Naive B cell (primary cell): ENCODE data around the gene CDH24. TPM values are rescaled to one million over a fixed set of nuclear protein-coding genes. Genes with fewer than 3 reads are reported as not detected.

Source experiments
- ATAC-seq, 2 donors: fragments of 150-1000 bp; cut with Tn5 transposase; 2 replicates each; pipeline ENCODE4 v1.10.0; 2021; ENCODE audit warnings: low read depth in 2 of 2, mild to moderate bottlenecking in 2 of 2, moderate library complexity in 2 of 2
- DNase-seq: peaks from one replicate; pipeline ENCODE4 v3.0.0; 2022
- H3K27ac Mint-ChIP-seq, 6 donors: one replicate each; pipeline ENCODE4 v1.8.0; 2020 to 2022; ENCODE audit warnings: mild to moderate bottlenecking in 6 of 6, mixed read lengths in 6 of 6, moderate library complexity in 5 of 6, inconsistent platforms in 2 of 6
- H3K27me3 Mint-ChIP-seq, 3 donors: one replicate each; pipeline ENCODE4 v1.8.0; 2021 to 2022; ENCODE audit warnings: mixed read lengths in 3 of 3, mild to moderate bottlenecking in 1 of 3
- H3K36me3 Mint-ChIP-seq, 2 donors: one replicate each; pipeline ENCODE4 v1.8.0; 2020 to 2022; ENCODE audit warnings: mixed read lengths in 2 of 2, inconsistent platforms in 1 of 2, mild to moderate bottlenecking in 1 of 2
- H3K4me1 Mint-ChIP-seq, 3 donors: one replicate each; pipeline ENCODE4 v1.8.0; 2020 to 2022; ENCODE audit warnings: mixed read lengths in 3 of 3, inconsistent platforms in 1 of 3, mild to moderate bottlenecking in 1 of 3, moderate library complexity in 1 of 3
- H3K4me3 Mint-ChIP-seq, 8 donors: one replicate each; pipeline ENCODE4 v1.8.0; 2020 to 2022; ENCODE audit warnings: mild to moderate bottlenecking in 8 of 8, mixed read lengths in 8 of 8, moderate library complexity in 8 of 8, inconsistent platforms in 2 of 8
- H3K9me3 Mint-ChIP-seq, 7 donors: one replicate each; pipeline ENCODE4 v1.8.0; 2020 to 2022; ENCODE audit warnings: mixed read lengths in 7 of 7, mild to moderate bottlenecking in 5 of 7, inconsistent platforms in 2 of 7, moderate library complexity in 1 of 7
- polyA plus RNA-seq, 6 donors: library from polyadenylated mRNA; unstranded; fragments of 300-500 nt; fragmentation: Illumina TruSeq; gene quantifications; one replicate each; pipeline ENCODE4 v1.2.3, GENCODE V29; 2021; ENCODE audit warnings: low read depth in 6 of 6

Gene CDH24
- polyA plus RNA-seq, 6 donors from 2014 or later = 0.18 to 0.97 (median 0.39) TPM; not detected in 2

GRCh38 chr14:23052671-23053070, 4.6 kb downstream of the CDH24 start:
- Mint-ChIP-seq H3K27ac (no peak overlapping the region), H3K4me3 (no peak overlapping the region), H3K27me3 (peaks cover 0 to under 1% (median 0%) of the 10 kb centered on the region in 3 donors), H3K36me3 (no peaks in the 10 kb centered on the region), H3K4me1 (peaks cover 14 to 17% (median 15%) of the 10 kb centered on the region in 3 donors), H3K9me3 (no peaks in the 10 kb centered on the region)
- ATAC-seq (no peak), DNase-seq (no peak)

DNA sequence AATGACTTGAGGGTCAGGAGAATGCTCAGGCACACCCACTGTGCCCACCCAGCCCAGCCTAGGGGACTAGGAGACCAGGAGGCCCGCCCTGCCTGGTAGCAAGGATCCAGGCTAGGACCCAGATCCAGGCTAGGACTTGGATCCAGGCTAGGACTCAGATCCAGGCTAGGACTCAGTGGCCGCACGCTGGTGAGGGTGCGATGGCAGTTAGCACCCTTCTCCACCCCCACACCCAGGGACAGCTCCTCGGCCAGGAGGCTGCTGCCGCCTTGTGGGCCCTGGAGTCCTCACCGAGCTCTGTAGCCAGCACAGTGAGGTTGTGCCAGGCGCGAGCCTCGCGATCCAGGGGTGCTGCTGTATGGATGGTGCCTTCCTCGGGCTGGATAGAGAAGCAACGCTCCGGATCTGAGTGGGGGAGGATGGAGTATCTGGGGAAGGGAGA, 5.1 kb downstream of the CDH24 start:
- Mint-ChIP-seq H3K4me3 (no peak overlapping the region), H3K36me3 (no peaks in the 10 kb centered on the region), H3K27me3 (peaks cover 0 to 5% (median 0%) of the 10 kb centered on the region in 3 donors), H3K9me3 (peaks cover 0 to 1% (median 0%) of the 10 kb centered on the region in 7 donors), H3K4me1 (peaks cover 14 to 16% (median 15%) of the 10 kb centered on the region in 3 donors), H3K27ac (no peak overlapping the region)
- DNase-seq (no peak), ATAC-seq (no peak)

DNA sequence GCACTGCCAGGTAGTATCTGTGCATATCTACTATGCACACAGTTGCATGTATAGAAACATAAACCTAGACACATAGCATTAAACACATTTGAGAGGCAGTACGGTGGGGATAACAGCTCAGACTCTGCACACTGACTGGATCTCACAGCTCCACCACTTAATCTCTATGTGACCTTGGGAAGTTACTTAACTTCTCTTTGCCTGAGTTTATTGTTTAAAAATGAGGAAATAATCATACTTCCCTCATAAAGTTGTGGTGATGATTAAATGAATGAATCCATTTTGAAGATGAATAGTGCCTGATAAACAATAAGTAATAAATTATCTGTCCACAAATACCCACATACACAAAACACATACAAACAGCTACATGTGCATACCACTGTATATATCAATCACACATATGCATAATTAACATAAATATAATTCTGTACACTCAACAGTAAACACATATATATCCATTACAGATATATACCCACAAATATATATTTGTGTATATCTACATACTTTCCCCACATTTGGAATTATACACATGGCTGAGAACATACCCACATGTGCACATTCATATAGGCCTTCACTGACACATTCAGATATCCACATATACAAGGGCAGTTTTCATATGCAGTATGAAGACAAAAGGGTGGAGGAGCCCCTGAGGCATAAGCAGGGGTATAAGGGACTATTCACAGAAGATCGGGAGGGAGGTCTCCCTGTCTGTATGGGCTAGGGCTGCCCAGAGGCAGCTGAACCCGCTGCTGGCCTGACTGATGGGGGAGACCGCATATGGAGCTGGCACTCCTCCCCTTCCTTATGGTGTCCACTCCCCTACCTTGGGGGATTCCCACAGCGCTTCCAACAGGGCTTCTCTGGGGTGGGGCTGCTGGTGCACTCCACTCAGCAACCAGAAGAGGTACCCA, 5.9 kb downstream of the CDH24 start:
- peaks cover 7 to 8% (median 8%) of the 10 kb centered on the region in 3 donors for H3K4me1 Mint-ChIP-seq
- no peak for ATAC-seq
- no peaks in the 10 kb centered on the region for H3K36me3 Mint-ChIP-seq
- H3K4me3 Mint-ChIP-seq = no peak overlapping the region
- peaks cover 0 to 1% (median 0%) of the 10 kb centered on the region in 7 donors for H3K9me3 Mint-ChIP-seq
- DNase-seq = no peak
- H3K27ac Mint-ChIP-seq = no peak overlapping the region
- peaks cover 0 to 5% (median 0%) of the 10 kb centered on the region in 3 donors for H3K27me3 Mint-ChIP-seq

GRCh38 chr14:23049011-23049410, 8.3 kb downstream of the CDH24 start:
- no peak for ATAC-seq
- no peaks in the 10 kb centered on the region for H3K36me3 Mint-ChIP-seq
- H3K9me3 Mint-ChIP-seq = peaks cover 0 to 1% (median 0%) of the 10 kb centered on the region in 7 donors
- H3K27me3 Mint-ChIP-seq = peaks cover 0 to 16% (median 0%) of the 10 kb centered on the region in 3 donors
- no peak overlapping the region for H3K4me3 Mint-ChIP-seq
- no peak for DNase-seq
- no peaks in the 10 kb centered on the region for H3K4me1 Mint-ChIP-seq
- no peak overlapping the region for H3K27ac Mint-ChIP-seq

GRCh38 chr14:23047751-23048693, 9.3 kb downstream of the CDH24 start:
- Mint-ChIP-seq H3K27ac (peak overlapping the region in 1 of 6 donors; percentile 37), H3K9me3 (peaks cover 0 to 1% (median 0%) of the 10 kb centered on the region in 7 donors), H3K4me3 (no peak overlapping the region), H3K4me1 (no peaks in the 10 kb centered on the region), H3K36me3 (no peaks in the 10 kb centered on the region), H3K27me3 (peaks cover 0 to 21% (median 0%) of the 10 kb centered on the region in 3 donors)
- DNase-seq (no peak), ATAC-seq (no peak)

GRCh38 chr14:23047034-23047634, 10.2 kb downstream of the CDH24 start:
- Mint-ChIP-seq H3K36me3 (no peaks in the 10 kb centered on the region), H3K27me3 (peaks cover 0 to 27% (median 0%) of the 10 kb centered on the region in 3 donors), H3K4me1 (no peaks in the 10 kb centered on the region), H3K27ac (peak overlapping the region in 1 of 6 donors; percentile 36), H3K9me3 (peaks cover 0 to 1% (median 0%) of the 10 kb centered on the region in 7 donors), H3K4me3 (peak overlapping the region in 1 of 8 donors; percentile 4)
- no peak for ATAC-seq
- no peak for DNase-seq

DNA sequence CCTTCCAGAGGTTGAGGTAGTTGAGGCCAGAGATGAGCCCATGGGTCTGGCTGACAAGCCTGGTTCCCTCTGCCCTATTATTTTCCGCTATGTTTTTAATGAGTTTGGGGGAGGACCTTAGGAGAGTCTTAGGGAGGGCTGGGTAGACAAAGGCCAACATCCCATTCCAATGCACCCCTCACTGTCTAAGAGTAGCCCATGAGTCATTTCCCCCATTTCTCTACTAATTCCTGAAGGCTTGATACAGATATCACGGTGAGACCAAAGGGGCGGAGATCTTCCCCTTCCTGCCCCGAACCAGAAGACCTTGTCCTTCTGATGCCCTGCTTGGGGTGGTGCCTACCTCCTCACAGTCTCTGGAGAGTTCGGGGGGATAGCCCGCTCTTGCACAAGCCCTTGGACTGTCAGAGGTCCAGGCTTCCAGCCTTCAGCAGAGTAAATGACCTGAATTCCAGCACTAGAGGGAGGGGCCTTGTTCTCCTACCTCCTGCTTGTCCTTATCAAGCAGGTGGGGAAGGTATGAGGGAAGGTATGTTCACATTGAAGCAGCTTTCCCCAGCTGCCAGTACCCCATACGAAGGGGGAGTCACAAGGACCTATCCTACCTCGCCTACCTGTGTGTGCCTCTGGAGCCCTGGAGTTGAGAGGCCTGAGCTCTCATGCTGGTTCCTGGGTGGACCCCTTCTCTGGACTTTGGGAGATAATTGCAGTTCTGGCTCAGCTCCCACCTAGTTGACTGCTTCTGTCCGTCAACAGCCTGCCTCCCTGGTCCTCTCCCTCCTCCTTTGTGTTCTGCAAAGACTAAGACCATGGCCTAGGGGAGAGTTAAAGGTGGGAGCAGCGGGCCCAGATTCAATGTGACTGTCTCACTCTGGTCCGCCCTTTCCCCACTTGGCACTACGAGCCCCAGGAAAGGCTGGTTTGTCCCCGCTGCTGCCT, 11.6 kb downstream of the CDH24 start:
- Mint-ChIP-seq H3K27ac (peak overlapping the region in 1 of 6 donors; percentile 92), H3K4me1 (no peaks in the 10 kb centered on the region), H3K9me3 (peaks cover 0 to 1% (median 0%) of the 10 kb centered on the region in 7 donors), H3K27me3 (peaks cover 0 to 30% (median 0%) of the 10 kb centered on the region in 3 donors), H3K36me3 (no peaks in the 10 kb centered on the region), H3K4me3 (no peak overlapping the region)
- ATAC-seq (no peak), DNase-seq (no peak)

GRCh38 chr14:23044840-23045239, 12.5 kb downstream of the CDH24 start:
- no peak for ATAC-seq

GRCh38 chr14:23043754-23044153, 13.6 kb downstream of the CDH24 start:
- Mint-ChIP-seq H3K4me3 (peak overlapping the region in 1 of 8 donors; percentile 19), H3K27ac (no peak overlapping the region), H3K4me1 (no peaks in the 10 kb centered on the region), H3K36me3 (no peaks in the 10 kb centered on the region), H3K9me3 (peaks cover 0 to 1% (median 0%) of the 10 kb centered on the region in 7 donors), H3K27me3 (peaks cover 0 to 30% (median 0%) of the 10 kb centered on the region in 3 donors)
- no peak for DNase-seq
- no peak for ATAC-seq

More at GRCh38 chr14:23044840-23045239, 12.5 kb downstream of the CDH24 start:
- Mint-ChIP-seq H3K4me3 (no peak overlapping the region), H3K36me3 (no peaks in the 10 kb centered on the region), H3K4me1 (no peaks in the 10 kb centered on the region), H3K27me3 (peaks cover 0 to 30% (median 0%) of the 10 kb centered on the region in 3 donors), H3K27ac (no peak overlapping the region), H3K9me3 (peaks cover 0 to 1% (median 0%) of the 10 kb centered on the region in 7 donors)
- DNase-seq = no peak

GRCh38 chr14:23043145-23043544, 14.2 kb downstream of the CDH24 start:
- ATAC-seq (no peak), DNase-seq (no peak)
- Mint-ChIP-seq H3K4me1 (no peaks in the 10 kb centered on the region), H3K36me3 (no peaks in the 10 kb centered on the region), H3K4me3 (peak overlapping the region in 1 of 8 donors; percentile 38), H3K27me3 (peaks cover 0 to 30% (median 0%) of the 10 kb centered on the region in 3 donors), H3K9me3 (peaks cover 0 to 1% (median 0%) of the 10 kb centered on the region in 7 donors), H3K27ac (peak overlapping the region in 1 of 6 donors; percentile 25)

DNA sequence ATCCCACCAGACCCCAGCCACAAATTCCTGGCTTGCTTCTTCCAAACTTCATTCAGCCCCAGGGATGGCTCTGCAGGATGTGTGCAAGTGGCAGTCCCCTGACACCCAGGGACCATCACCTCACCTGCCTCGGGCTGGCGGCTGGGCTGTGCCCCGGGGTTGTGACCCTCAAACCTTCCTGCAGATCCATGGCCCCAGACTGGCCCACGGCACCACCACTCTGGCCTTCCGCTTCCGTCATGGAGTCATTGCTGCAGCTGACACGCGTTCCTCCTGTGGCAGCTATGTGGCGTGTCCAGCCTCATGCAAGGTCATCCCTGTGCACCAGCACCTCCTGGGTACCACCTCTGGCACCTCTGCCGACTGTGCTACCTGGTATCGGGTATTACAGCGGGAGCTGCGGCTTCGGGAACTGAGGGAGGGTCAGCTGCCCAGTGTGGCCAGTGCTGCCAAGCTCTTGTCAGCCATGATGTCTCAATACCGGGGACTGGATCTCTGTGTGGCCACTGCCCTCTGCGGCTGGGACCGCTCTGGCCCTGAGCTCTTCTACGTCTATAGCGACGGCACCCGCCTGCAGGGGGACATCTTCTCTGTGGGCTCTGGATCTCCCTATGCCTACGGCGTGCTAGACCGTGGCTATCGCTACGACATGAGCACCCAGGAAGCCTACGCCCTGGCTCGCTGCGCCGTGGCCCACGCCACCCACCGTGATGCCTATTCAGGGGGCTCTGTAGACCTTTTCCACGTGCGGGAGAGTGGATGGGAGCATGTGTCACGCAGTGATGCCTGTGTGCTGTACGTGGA, 15.0 kb downstream of the CDH24 start, which contains the start of gene PSMB11:
Gene PSMB11 (plus strand): TSS at position 51 of the 804 bp plus-strand sequence. CDS start 14 bp downstream, at position 65.
- Mint-ChIP-seq H3K4me1 (no peaks in the 10 kb centered on the region), H3K4me3 (no peak within 1 kb of the TSS), H3K36me3 (no peaks in the 10 kb centered on the region), H3K27ac (no peak within 1 kb of the TSS), H3K27me3 (peaks cover 0 to 26% (median 0%) of the 10 kb centered on the region in 3 donors), H3K9me3 (peaks cover 0 to 1% (median 0%) of the 10 kb centered on the region in 7 donors)
- ATAC-seq (no peak), DNase-seq (no peak)
